Fibroblast of villous mesenchyme (primary cell): ENCODE results near the gene SMG6. TPM values are rescaled to one million over a fixed set of nuclear protein-coding genes. Genes with fewer than 3 reads are reported as not detected.
A peak's percentile ranks its signal among the peaks of the same experiment; 100 is the strongest.

Experiments used
- DNase-seq: peaks from one replicate; pipeline ENCODE4 v3.0.0-alpha.2; 2010; ENCODE audit warnings: low read depth
- H3K4me3 ChIP-seq: 2 replicates; pipeline ENCODE4 v1.5.1; 2011; ENCODE audit warnings: low read depth, mild to moderate bottlenecking, low read length
- CTCF ChIP-seq: IDR thresholded peaks from 2 replicates; pipeline ENCODE4 v1.5.1; 2012; ENCODE audit warnings: low read depth, mild to moderate bottlenecking, low read length; ENCODE audit not compliant: insufficient read depth
- total RNA-seq: library from RNA; depleted of rRNA; stranded (reverse); fragments of >200 nt; gene quantifications from 2 replicates; pipeline ENCODE4 v1.2.3, GENCODE V29; 2012

The SMG6 gene
- total RNA-seq, 1 donor, result 50.5 TPM

- H3K4me3 ChIP-seq, result peak overlapping the region; percentile 36
- peak; percentile 78 for DNase-seq
- no peak for TF ChIP-seq CTCF
Observed at GRCh38 chr17:2213291-2213960, 90.2 kb downstream of the SMG6 start.

- peak overlapping the region; percentile 36 for H3K4me3 ChIP-seq
- DNase-seq, result peak; percentile 81
- TF ChIP-seq CTCF, result no peak
Observed at GRCh38 chr17:2212400-2212981, 91.1 kb downstream of the SMG6 start.

GRCh38 chr17:2211661-2212399 is 91.8 kb downstream of the SMG6 start:
- peak overlapping the region; percentile 36 for H3K4me3 ChIP-seq
- TF ChIP-seq CTCF, result no peak
- no peak for DNase-seq

GRCh38 chr17:2210726-2211125 is 92.9 kb downstream of the SMG6 start:
- no peak for TF ChIP-seq CTCF
- H3K4me3 ChIP-seq, result no peak overlapping the region
- no peak for DNase-seq

GRCh38 chr17:2207815-2208515 is 95.6 kb downstream of the SMG6 start:
- no peak for TF ChIP-seq CTCF
- no peak for DNase-seq
- no peak overlapping the region for H3K4me3 ChIP-seq

GRCh38 chr17:2204393-2204792 is 99.2 kb downstream of the SMG6 start:
- H3K4me3 ChIP-seq, result no peak overlapping the region
- no peak for TF ChIP-seq CTCF
- DNase-seq, result no peak
